ENCODE measurements around the gene AFDN.

Gene AFDN

DNA sequence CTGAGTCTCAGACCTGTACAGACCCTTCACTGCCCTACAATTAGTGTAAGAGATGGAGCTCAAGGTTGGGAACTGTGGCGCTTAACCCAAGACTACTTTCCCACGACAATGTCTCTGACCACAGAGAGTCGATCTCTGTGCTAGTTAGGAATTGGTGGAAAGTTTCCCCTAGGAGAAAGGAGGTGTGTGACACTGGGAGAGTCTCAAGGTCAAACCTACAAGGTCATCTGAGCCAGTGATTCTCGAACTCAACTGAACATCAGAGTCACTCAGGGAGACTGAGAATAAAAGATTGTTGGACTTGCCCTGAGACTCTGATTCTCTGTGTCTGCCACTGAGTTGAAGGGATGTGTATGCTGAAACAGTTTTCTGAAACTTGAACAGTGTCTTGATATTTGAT lies 9.7 kb upstream of the AFDN start:
- DNase-seq = no peak

DNA sequence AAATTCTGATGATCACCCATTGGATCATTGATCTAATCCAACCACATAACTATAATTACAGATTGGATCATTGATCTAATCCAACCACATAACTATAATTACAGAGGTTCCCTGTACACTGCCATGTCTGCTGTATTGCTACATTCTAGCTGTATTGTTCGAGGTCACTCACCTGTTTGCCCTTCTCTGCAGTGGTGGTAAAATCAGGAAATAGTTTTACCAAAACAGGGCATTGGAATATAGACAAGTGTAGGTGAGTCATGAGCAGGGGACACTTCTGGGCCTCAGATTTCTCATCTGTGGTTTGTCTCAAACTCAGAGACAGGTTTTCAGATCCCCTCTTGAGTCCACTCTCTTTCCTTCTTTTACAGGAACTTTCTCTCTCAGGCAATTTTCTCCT lies 9.0 kb upstream of the AFDN start:
- DNase-seq = no peak

DNA sequence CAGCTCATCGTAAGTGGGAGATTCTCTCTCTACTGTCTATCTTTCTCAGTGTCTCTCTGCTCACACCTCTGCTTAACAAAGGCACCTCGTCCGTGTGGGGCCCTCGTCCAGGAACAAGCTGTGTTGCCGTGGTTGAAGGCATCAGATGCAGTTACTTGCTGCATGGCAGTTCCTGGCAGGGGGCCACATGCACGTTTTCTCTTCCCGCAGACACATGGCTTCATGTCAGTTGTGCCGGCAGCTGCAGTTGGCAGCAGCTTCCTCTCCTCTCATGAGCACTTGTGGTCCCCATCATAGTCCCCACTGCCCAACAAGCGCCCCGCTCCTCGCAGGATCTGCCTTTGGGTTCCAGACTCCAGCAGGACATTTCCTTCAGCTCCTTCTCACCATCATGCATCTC lies 7.1 kb upstream of the AFDN start:
- no peak for DNase-seq

DNA sequence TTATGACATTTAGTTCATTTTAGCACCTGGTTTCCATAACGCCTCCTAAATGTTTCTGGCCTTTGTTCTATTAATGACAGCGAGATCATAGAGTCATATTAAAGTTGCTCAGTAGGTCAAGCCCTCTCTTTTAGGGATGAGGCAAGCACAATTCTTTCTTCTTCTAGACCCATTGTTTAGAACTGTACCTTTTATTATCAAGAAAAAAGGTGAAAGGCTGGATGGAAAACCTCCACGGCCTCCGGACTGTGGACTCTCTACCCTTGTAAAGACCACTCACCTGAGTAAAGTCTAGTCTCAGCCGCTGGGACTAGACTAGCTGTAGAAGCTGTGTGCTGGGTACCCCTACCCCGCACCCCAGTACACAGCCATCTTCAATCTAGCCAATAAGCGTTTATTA lies 6.0 kb upstream of the AFDN start:
- DNase-seq = no peak

DNA sequence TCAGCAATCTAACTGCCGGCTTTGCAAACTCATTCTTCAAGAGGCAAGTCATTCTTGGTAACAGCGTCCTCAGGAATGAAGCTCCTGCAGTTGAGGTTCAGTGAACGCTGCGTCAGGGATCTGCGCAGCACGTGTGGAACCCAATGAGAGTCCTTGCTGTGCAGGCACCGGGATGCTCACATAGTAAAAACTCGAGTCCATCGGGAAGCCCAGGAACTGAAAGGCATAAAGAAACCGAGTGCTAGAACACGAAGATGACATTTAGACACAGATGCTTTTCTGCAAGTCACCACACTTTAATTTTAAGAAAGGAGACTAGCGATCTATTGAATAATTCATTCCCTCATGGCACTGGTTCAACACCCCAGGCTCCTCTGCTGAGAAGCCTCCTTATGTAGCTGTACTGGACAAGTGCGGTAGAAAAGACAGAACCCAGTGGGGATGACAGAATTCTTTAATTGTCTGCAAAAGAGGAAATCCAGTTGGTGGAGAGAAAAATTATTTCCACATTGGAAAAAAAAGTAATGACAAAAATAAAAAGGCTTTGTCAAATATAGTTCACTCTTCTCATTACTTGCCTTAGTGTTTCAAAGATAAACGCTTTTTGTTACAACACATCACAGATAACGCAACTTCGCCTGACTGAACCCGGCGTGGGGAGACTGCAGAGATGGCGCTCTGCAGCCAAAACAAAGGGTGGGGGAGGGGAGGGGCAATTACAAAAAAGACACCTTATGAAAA lies 1.9 kb upstream of the AFDN start:
- no peak for DNase-seq

DNA sequence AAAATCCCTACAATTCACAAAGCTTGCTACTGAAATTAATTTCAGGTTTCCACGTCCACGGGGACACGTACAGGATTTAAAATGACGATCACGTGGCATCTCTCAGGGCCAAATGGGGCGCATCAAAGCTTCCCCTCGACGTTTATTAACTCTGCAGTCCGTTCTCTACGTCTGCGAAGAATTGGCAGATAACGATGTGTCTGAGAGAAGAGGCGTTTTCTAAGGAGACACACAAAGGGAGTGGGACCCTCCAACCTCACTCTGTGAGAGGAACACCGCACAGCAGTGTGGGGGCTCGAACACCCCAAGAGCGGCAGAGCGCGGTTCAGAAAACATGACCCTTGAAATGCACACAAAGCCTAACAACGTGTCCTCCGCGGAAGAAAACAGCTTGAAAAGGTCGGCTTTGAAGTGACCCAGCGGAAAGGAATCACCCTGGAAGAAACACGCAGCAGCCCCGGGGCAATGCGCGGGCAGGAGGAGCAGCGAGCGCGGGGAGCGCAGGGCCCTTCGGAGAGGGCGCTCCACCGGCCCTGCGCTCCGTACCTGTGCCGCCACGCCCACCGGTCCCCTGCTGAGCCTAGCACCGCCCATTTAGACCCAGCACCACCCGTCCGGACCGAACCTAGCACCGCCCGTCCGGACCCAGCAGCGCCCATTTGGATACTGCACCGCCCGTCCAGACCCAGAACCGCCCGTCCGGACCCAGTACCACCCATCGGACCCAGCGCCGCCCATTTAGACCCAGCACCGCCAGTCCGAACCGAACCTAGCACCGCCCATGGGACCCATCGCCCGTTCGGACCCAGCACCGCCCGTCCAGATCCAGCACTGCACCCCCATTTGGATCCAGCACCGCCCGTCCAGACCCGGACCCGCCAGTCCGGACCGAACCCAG lies 1.1 kb upstream of the AFDN start:
- DNase-seq = no peak

DNA sequence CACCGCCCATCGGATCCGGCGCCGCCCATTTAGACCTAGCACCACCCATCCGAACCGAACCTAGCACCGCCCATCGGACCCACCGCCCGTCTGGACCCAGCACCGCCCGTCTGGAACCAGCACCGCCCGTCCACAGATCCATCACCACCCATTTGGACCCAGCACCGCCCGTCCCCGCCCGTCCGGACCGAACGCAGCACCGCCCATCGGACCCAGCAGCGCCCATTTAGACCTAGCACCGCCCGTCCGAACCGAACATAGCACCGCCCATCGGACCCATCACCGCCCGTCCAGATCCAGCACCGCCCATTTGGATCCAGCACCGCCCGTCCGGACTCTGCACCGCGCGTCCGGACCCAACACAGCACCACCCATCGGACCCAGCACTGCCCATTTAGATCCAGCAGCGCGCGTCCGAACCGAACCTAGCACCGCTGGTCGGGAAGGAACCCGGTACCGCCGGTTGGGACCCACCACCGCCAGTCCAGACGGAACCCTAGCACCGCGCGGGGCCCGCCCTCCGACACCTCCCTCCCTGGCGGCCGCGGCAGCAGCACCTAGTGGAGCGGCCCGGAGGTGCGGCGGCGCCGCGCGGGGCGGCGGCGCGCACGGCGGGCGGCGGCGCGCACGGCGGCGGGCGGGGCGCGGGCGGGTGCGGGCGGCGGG lies 348 bp upstream of the AFDN start:
- DNase-seq = peak; percentile 19

DNA sequence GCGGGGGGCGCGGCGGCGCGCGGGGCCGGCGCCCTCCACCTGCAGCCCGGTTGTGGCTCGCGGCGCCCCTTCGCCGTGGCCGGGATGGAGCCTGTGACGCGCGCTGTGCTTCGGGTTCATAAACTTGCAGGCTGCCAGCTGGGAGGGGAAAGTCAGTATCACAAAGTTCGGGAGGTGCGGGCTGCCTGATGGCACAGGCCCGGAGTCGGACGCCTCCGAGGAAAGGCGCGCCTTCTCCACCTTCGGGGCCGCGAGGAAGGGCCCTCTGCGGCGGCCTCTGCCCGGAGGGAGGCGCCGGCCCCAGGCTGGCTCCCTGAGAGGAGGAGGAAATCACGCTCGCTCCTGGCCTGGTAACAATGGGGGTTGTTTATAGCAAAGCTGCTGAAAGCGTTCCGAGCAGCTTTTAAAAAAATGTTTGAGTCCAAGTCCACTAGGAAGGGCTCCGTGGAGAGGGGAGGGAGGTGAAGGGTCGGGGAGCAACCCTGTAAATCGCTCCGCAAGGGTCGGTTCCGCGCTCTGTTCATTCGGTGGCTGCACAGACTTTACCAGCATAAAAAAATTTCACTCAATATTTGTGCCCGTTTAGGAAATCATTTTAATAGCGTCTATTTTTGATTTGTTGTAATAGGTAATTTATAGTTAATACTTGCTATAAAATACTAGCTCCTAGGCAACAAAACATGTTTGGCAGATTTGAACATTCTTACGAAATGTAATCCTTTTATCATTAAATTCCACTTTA lies 1.0 kb downstream of the AFDN start:
- DNase-seq = no peak

DNA sequence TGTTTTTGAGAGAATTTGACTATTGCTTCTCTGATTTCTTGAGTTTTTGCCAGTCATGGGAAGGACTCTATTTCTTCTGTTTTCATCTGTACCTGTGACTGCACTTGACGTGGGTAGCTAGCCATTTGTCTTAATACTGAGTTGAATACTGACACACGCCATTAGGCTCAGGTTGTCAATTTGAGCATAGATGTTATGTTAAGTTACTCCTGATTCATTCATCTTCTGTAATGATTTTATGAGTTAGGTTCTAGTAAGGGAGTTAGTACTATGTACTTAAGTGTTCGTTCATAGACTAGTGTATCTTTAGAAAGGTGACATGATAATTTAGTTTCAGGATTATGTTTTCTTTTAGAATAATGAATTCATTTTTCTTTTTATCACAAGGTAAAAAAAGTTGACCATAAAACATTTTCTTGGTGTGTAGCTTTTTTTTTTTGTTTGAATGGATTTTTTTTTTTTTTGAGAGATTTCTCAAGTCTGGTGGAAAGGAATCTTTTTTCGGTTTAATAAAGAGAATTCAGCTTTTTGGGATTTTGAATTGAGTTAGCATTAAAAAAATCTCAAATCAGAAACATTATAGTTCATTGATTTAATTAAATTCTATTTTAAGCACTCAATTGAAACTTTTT lies 1.7 kb downstream of the AFDN start:
- DNase-seq = no peak

DNA sequence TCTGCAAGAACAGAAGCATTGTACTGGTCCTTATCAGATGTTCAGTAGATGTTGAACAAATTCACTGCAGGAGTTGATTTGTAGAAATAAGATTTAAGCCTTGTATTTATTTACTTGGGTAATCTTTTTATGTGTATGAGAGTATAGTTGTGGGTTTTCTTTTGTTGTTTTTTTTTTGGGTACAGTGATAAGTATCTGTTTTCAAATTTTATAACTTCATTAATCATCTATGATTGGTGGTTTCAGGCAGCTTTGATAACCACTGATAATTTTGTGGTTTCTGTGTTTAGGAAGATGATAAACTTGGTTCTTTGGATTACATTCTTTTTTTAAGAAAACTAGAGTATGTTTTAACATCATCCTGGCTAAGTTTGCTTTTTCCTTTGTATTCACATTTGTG lies 2.8 kb downstream of the AFDN start:
- DNase-seq = no peak

DNA sequence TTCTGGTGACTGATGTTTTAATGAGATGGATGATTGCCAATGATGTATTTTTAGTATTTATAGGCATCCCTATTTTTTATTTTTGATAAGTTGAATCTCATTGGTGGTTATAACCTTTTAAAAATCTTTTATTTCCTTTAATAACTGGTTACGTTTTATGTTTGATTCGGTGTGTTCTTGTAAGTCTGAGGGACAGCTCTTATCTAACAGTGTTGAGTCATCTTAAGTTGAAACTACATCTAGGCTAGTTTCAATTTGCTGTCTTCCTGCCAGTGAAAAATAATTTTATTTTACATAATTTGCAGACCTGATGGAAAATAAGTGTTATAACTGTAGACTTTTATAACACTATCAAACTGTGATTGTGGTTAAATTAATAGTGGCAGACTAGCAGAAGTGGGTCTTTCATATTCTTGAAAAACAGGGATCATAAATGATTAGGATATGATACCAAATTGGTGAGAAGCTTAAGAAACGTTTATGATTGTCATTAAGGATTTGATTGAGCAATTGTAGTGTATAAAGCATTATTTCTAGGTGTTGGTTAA lies 4.6 kb downstream of the AFDN start:
- DNase-seq = no peak

DNA sequence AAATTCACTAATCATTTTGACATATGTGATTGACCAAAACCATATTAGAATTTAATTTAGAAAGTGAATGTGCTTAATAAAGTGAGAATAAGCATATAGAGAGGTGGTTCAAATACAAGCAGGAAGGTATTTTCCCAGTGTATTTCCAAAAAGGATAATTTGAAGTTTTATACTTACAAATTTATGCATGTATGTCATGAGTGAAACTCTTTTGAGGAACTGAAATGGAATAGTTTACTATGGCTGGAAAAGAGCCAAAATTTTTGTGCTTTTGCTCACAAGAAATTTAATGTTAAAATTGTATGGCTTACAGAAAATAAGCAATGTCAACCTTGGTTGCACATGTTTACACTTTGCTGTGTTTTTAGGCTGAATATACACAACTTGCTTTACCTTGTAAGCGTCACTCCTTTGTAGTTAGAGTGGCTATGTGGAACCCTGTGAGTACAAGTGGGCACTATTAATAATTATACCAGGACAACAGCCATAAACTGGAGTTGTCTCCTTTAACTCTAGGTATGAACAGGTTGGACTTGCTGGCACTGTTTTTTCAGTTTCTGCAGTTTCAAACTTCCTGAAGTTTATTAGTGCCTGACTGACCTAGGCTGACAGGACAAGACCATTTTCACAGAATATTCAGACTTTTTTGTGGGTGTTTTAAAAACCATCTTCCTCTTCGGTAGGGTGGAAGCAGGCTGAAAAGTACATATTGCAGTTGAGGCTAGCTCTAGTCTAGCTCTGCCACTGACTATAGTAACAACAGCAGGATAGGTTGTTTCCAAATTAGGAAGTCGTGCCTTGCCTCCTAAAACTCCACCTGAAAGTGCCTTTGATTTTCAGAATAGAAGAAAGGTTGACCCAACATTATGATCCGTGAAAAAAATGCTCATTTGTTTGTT lies 6.0 kb downstream of the AFDN start:
- no peak for DNase-seq

DNA sequence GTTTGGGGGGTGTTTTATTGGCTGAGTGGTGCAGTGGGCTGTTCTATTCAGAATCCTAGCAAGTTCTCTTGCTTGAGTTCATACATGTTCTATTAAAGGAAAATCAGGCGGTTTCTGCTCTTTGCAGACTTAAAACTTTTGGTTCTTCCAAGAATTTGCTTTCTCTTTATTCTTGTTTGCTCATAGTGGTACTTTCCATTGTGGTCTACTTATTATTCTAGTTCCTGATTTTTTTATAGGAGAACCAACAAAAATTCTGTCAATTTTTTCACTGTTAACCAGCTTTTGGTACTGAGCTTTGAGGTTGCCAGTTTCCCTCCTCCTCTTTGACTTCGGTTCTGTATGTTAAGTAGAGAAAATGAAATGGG lies 6.7 kb downstream of the AFDN start:
- DNase-seq = no peak

DNA sequence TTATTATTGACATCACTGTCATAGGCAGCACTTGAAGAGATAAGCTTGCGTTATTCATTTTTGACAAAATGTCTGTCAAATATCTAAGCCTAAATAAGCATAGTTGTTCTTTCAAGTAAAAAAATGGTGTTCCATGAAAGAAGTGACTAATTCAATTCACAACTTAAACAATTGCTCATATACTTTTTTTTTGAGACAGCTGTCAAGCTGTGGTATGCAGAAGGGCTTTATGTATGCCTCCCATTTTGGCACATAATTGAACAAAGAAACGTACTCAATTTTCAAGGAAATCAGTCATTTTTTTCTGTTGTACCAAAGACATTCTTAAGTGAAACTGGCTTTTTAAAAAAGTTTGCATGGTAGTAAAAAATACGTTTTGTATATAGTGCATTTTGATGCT lies 8.5 kb downstream of the AFDN start:
- DNase-seq = no peak

DNA sequence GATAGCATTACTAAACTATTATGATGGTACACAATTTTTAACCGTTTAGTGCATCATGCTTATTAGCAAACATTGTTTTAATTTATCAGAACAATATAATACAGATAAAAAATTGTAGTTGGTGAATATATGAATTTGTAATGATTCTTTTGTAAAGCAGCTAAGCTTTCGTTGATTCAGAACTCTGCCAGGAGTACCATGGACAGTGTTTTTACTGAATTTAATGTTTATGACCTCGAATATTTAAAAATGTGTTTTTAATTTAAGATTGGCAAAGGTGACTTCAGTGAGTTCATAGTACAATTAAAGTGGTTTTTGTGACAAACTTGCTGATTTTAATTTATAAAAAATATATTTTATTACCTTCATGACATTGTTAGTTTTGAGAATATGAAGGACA lies 10.0 kb downstream of the AFDN start:
- no peak for DNase-seq

DNA sequence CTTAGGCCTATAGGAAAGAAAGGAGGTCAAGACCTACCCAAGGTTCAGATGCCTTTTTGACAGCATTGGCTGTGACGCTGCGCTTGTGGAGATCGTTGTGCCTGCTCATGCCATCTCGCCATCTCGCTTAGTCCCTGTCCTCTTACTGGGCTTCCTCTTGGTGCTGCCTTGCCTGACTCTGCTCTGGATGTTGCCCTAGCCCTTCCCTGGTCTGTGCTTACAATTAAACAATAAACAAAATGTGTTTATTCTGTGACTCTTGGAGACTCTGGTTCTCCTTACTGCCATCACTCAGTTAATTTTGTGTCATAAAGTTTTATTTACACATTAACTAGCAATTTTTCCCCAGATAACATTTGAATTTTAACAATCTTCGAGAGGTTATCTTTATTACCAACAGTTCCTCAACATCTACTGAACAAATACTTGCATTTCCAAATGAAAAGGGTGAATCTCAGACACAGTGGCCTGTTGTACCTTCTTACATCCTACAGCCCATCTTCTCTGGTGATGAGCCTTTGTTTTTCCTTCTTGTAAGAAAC lies 11.6 kb downstream of the AFDN start:
- DNase-seq = no peak

DNA sequence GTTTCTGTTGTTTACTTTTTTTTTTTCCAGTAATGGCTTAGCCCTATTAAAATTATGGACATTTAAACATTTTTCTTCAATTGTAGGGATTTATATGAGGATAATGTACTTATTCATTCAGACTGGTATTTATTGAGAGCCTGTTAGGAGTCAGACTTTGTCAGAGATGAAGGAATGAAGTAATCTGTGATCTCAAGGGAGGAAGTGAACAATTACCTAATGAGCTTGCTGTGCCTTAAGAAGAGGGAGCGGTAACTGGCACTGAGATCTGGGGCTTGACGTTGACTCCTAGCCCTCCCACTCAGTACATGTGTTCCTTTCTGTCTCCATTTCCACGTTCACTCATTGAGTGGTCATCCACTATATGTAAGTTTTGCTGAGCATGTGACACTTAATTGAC lies 12.6 kb downstream of the AFDN start:
- DNase-seq = no peak

DNA sequence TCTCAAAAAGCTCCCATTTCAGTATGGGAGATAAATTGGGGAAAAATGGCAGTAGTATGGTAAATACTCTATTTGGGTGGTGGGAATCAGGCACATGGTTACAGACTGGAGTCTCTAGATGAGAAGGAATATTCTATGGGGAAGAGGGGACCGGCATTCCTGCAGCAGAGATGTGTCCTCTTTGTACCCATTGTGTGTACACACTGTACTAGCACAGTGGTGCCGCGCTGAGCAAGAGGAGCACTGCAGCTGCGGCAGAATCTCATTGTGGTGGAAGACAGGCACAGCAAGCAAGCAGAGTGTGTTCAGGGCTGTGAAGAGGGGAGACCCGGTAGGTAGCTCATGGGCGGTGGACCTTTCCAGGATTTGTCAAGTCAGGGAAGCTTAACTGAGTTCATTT lies 13.0 kb downstream of the AFDN start:
- no peak for DNase-seq

DNA sequence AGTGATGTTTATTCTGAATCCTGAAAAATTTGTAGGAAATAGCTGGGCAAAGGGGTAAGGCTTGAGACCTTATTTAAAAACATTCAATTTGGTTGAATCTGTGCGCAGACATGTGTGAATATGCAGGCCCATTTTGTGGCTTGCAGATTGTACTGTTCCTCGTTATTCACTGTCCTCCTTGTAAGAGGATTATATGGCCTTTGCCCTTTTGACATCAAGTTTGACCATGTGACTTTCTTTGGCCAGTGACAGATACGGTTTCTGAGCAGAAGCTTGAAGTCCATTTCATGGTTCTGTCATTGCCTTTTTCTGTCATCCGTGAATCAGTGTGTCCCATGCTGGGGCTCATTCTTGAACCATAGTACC lies 13.4 kb downstream of the AFDN start:
- DNase-seq = no peak

DNA sequence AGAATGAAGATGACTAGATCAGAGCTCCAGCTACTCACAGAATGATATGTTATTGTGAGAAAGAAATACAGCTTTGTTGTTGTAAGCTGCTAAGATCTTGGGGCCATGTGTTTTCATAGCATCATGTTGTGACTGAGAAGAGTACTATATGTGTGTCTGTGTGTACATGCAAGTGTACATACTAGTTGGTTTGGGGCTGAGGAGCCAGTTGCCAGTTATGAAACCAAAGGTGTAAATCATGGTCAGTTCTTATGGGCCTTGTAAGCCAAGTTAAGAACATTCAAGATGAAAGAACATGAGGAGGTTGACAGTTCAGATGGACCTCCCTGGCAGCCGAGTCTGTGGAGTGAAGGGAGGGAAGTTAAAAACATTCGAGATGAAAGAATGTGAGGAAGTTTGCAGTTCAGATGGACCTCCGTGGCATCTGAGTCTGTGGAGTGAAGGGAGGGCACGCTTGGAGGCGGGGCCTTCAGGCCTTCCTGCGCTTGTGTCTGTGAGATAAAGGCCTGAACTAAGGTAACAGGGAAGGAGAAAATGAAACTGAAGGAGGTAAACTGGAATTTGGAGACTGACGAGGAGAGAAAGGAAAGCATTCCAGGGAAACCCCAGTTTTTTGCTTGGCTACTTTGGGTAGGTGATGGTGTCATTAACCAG lies 13.9 kb downstream of the AFDN start:
- DNase-seq = no peak

DNA sequence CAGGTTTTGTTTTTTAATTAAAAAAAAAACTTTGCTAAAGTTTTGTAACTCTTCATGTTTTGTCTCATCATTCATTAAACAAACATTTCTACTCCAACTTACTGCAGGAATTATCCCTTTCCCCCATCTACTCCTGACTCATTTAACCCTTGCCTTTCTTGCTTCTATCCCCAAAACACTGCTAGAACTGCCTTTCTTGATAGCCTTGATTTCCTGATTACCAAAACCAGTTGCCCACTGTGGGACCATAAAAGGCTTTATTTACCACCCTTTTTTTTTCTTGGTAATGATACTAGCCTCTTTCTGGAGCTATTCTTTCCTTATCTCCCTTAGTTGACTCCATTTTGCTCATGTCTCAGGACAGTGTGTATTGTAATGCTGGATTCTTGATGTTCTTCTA lies 15.3 kb downstream of the AFDN start:
- DNase-seq = no peak

Data from GOT3 (cell line).